K562 (cell line): ENCODE results near the gene YOD1. TPM values are rescaled to one million over a fixed set of nuclear protein-coding genes. Genes with fewer than 3 reads are reported as not detected.

ENCODE experiments used
- BRD9 ChIP-seq: fragments of 450-650 bp; IDR thresholded peaks from 2 replicates; pipeline ENCODE4 v1.6.1; 2018; ENCODE audit warnings: low read depth; ENCODE audit not compliant: partially characterized antibody
- C11orf30 ChIP-seq: fragments of 450-650 bp; IDR thresholded peaks from 2 replicates; pipeline ENCODE4 v1.6.1; 2016; ENCODE audit warnings: low read depth, mild to moderate bottlenecking
- FOXO4 ChIP-seq: fragments of 450-650 bp; formaldehyde crosslinking; IDR thresholded peaks from 2 replicates; pipeline ENCODE4 v1.4.0; 2020; ENCODE audit warnings: mild to moderate bottlenecking, moderate library complexity
- NFE2 ChIP-seq: IDR thresholded peaks from 2 replicates; pipeline ENCODE4 v1.6.1; 2014; ENCODE audit warnings: antibody characterized with exemption, low read depth
- PHF21A ChIP-seq: fragments of 450-650 bp; IDR thresholded peaks from 2 replicates; pipeline ENCODE4 v1.6.1; 2017; ENCODE audit warnings: low read depth, borderline replicate concordance
- PKNOX1 ChIP-seq: fragments of 450-650 bp; IDR thresholded peaks from 2 replicates; pipeline ENCODE4 v1.6.1; 2016
- RAD21 ChIP-seq, 2 experiments: fragments of 250-450 bp in 1 of 2; fragments of 450-650 bp in 1 of 2; sonication (Bioruptor Pico) in 1 of 2; formaldehyde crosslinking in 1 of 2; IDR thresholded peaks in 1 of 2; conservative IDR thresholded peaks in 1 of 2; 2 replicates each; pipeline versions ENCODE4 v1.4.0 to v1.8.0; 2020 to 2022; ENCODE audit warnings: mild to moderate bottlenecking in 2 of 2, moderate library complexity in 1 of 2
- STAT5B ChIP-seq: fragments of 250-450 bp; sonication (Bioruptor Pico); IDR thresholded peaks from 2 replicates; pipeline ENCODE4 v1.8.0; 2021; ENCODE audit warnings: mild to moderate bottlenecking, inconsistent platforms
- XRCC5 ChIP-seq: fragments of 200-400 bp; formaldehyde crosslinking; IDR thresholded peaks from 2 replicates; pipeline ENCODE4 v1.6.1; 2017; ENCODE audit warnings: low read depth, mild to moderate bottlenecking, low read length
- ZBTB7A ChIP-seq: IDR thresholded peaks from 2 replicates; pipeline ENCODE4 v1.6.1; 2011; ENCODE audit warnings: low read depth, mild to moderate bottlenecking, low read length, moderate library complexity, borderline replicate concordance; ENCODE audit not compliant: control insufficient read depth
- polyA plus RNA-seq, 8 experiments: library from polyadenylated mRNA; depleted of rRNA in 4 of 8; stranded (reverse) in 5 of 8; unstranded in 3 of 8; fragments of >200 nt; fragmentation: Nextera tagmentation in 2 of 8; fragmentation: Illumina TruSeq in 1 of 8; extraction: Ambion mirVana in 2 of 8; extraction: Trizol in 1 of 8; gene quantifications; 2 replicates each; pipeline versions ENCODE4 v1.2.1 to v1.2.3, GENCODE V29; 2011 to 2014; ENCODE audit warnings: inconsistent platforms in 1 of 8, missing spikeins in 1 of 8
- total RNA-seq, 7 experiments: library from RNA; depleted of rRNA in 6 of 7; stranded (reverse); fragments of >200 nt in 6 of 7; fragmentation: Illumina TruSeq in 2 of 7; extraction: Trizol in 2 of 7; gene quantifications; 2 replicates each; pipeline versions ENCODE4 v1.2.1 to v1.2.3, GENCODE V29; 2011 to 2021; ENCODE audit warnings: low replicate concordance in 1 of 7
- TF ChIP-seq, protein P1 (sequence below): fragments of 450-650 bp; IDR thresholded peaks from 2 replicates; pipeline ENCODE4 v1.6.1; 2016; ENCODE audit warnings: low read depth
- TF ChIP-seq, protein P2 (sequence below): fragments of 450-650 bp; conservative IDR thresholded peaks from 2 replicates; pipeline ENCODE4 v1.6.1; 2016; ENCODE audit warnings: missing genetic modification characterization, low read depth, mild to moderate bottlenecking, control low read depth, missing compliant biosample characterization

Gene YOD1
- total and polyA plus RNA-seq, 9 of the 15 experiments (the other 6 are each of a cell fraction or from before 2014, with no cell fraction given): 18.2 to 78.1 (median 46.9) TPM

DNA sequence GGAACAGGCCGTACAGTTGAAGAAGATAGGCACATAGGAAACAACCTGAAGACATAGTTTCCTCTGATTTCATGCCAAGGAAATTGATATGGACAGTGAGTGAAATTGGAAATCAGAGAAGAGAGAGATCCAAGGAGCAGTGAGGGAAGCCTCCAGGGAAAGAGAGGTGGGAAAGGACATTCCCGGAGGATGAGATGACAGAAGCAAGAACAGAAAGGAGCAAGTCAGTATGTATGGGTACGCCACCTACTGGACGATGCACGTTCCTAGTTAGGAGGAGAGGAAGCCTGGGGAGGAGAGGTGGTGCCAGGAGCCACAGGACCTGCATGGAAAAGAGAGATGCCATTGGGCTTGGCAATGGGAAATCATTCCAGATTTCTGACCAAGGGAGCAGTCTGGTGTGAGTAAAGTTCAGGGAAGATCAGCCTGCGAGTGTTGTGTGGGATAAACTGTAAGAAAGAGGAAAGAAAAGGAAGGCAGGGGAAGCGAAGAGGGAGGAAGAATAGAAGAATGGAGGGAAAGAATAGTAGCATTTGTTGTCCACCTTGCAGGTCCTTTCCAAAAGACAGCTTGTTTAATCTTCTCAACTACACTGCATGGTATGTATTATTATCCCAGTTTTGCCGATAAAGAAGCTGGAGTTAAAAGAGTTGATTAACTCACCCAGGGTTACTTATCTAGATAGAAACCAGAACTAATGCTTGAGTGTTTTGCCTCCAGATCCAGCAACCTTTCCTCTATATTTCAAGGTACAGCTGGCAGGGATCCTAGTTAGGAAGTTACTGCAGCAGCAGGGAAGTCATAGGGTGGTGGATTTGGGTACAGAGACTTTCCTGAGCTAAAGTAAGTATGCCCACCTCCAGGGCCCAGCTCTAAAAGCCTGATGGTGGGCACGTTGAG lies 45.8 kb downstream of the YOD1 start (continued):
- TF ChIP-seq, protein P1, sequence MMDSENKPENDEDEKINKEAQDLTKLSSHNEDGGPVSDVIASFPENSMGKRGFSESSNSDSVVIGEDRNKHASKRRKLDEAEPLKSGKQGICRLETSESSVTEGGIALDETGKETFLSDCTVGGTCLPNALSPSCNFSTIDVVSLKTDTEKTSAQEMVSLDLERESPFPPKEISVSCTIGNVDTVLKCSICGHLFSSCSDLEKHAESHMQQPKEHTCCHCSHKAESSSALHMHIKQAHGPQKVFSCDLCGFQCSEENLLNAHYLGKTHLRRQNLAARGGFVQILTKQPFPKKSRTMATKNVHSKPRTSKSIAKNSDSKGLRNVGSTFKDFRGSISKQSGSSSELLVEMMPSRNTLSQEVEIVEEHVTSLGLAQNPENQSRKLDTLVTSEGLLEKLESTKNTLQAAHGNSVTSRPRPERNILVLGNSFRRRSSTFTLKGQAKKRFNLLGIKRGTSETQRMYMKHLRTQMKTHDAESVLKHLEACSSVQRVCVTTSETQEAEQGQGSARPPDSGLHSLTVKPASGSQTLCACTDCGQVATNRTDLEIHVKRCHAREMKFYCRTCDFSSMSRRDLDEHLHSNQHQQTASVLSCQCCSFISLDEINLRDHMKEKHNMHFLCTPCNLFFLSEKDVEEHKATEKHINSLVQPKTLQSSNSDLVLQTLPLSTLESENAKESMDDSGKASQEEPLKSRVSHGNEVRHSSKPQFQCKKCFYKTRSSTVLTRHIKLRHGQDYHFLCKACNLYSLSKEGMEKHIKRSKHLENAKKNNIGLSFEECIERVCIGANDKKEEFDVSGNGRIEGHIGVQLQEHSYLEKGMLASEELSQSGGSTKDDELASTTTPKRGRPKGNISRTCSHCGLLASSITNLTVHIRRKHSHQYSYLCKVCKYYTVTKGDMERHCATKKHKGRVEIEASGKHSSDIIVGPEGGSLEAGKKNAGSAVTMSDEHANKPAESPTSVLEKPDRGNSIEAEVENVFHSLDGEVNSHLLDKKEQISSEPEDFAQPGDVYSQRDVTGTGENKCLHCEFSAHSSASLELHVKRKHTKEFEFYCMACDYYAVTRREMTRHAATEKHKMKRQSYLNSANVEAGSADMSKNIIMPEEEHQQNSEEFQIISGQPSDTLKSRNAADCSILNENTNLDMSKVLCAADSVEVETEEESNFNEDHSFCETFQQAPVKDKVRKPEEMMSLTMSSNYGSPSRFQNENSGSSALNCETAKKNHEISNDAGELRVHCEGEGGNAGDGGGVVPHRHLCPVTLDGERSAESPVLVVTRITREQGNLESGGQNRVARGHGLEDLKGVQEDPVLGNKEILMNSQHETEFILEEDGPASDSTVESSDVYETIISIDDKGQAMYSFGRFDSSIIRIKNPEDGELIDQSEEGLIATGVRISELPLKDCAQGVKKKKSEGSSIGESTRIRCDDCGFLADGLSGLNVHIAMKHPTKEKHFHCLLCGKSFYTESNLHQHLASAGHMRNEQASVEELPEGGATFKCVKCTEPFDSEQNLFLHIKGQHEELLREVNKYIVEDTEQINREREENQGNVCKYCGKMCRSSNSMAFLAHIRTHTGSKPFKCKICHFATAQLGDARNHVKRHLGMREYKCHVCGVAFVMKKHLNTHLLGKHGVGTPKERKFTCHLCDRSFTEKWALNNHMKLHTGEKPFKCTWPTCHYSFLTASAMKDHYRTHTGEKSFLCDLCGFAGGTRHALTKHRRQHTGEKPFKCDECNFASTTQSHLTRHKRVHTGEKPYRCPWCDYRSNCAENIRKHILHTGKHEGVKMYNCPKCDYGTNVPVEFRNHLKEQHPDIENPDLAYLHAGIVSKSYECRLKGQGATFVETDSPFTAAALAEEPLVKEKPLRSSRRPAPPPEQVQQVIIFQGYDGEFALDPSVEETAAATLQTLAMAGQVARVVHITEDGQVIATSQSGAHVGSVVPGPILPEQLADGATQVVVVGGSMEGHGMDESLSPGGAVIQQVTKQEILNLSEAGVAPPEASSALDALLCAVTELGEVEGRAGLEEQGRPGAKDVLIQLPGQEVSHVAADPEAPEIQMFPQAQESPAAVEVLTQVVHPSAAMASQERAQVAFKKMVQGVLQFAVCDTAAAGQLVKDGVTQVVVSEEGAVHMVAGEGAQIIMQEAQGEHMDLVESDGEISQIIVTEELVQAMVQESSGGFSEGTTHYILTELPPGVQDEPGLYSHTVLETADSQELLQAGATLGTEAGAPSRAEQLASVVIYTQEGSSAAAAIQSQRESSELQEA: peak; percentile 35; the same call in 1 of the 2 replicates
- TF ChIP-seq FOXO4 (CRISPR knock-in tag): no peak
- no peak for TF ChIP-seq PHF21A
- peak; percentile 47 to 63 for TF ChIP-seq RAD21 (CRISPR knock-in tag; conservative IDR thresholded peaks at IDR 0.05 in 1 of 2, IDR thresholded peaks at IDR 0.05 in 1 of 2)
- TF ChIP-seq BRD9: peak; percentile 20
- TF ChIP-seq XRCC5: peak; percentile 44; the same call in 1 of the 2 replicates
- no peak for TF ChIP-seq ZBTB7A
- TF ChIP-seq, protein P2, sequence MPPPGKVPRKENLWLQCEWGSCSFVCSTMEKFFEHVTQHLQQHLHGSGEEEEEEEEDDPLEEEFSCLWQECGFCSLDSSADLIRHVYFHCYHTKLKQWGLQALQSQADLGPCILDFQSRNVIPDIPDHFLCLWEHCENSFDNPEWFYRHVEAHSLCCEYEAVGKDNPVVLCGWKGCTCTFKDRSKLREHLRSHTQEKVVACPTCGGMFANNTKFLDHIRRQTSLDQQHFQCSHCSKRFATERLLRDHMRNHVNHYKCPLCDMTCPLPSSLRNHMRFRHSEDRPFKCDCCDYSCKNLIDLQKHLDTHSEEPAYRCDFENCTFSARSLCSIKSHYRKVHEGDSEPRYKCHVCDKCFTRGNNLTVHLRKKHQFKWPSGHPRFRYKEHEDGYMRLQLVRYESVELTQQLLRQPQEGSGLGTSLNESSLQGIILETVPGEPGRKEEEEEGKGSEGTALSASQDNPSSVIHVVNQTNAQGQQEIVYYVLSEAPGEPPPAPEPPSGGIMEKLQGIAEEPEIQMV: 0 out of 2 replicates have a peak, but pooled peaks have one; percentile 33
- TF ChIP-seq NFE2: no peak; the same call in 1 of the 2 replicates
- TF ChIP-seq C11orf30: 0 out of 2 replicates have a peak, but pooled peaks have one; percentile 17
- no peak for TF ChIP-seq STAT5B (CRISPR knock-in tag)
- TF ChIP-seq PKNOX1: 0 out of 2 replicates have a peak, but pooled peaks have one; percentile 35
